Pulmonary artery endothelial cell (primary cell): Measurements from ENCODE around the gene RPH3AL. TPM values are rescaled to one million over a fixed set of nuclear protein-coding genes. Genes with fewer than 3 reads are reported as not detected.
"Not testable (repeated sequence)": the region's sequence is repeated elsewhere in the genome, so short reads cannot be mapped to it uniquely, and the experiment has no call there.

Experiments
- DNase-seq: peaks from one replicate; pipeline ENCODE4 v3.0.0-alpha.2; 2011; ENCODE audit warnings: low read depth, low spot score
- total RNA-seq: library from RNA; depleted of rRNA; stranded (reverse); fragments of >200 nt; gene quantifications from 2 replicates; pipeline ENCODE4 v1.2.3, GENCODE V29; 2014

RPH3AL gene
- total RNA-seq, 1 donor from 2014 or later: 5.4 TPM

DNA sequence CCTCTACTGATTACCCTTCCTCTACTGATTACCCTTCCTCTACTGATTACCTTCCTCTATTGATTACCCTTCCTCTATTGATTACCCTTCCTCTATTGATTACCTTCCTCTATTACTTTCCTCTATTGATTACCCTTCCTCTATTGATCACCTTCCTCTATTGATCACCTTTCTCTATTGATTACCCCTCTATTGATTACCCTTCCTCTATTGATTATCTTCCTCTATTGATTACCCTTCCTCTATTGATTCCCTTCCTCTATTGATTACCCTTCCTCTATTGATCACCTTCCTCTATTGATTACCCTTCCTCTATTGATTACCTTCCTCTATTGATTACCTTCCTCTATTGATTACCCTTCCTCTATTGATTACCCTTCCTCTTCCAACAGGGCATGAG, 108.7 kb downstream of the RPH3AL start:
- not testable (repeated sequence) for DNase-seq

DNA sequence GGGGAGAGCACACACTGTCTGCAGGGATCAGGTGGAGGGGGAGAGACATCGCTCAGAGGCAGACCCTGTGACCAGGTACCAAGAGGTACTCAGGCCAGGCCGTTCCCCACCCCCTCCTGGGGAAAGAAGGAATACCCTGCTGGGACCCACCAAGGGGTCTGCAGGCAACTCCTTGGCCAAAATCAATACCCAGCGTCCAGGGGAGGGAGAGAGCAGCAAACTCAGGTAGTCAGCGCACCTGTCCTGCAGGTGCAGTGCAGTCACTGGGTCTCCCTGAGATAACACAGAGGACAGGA, 113.7 kb downstream of the RPH3AL start:
- no peak for DNase-seq

DNA sequence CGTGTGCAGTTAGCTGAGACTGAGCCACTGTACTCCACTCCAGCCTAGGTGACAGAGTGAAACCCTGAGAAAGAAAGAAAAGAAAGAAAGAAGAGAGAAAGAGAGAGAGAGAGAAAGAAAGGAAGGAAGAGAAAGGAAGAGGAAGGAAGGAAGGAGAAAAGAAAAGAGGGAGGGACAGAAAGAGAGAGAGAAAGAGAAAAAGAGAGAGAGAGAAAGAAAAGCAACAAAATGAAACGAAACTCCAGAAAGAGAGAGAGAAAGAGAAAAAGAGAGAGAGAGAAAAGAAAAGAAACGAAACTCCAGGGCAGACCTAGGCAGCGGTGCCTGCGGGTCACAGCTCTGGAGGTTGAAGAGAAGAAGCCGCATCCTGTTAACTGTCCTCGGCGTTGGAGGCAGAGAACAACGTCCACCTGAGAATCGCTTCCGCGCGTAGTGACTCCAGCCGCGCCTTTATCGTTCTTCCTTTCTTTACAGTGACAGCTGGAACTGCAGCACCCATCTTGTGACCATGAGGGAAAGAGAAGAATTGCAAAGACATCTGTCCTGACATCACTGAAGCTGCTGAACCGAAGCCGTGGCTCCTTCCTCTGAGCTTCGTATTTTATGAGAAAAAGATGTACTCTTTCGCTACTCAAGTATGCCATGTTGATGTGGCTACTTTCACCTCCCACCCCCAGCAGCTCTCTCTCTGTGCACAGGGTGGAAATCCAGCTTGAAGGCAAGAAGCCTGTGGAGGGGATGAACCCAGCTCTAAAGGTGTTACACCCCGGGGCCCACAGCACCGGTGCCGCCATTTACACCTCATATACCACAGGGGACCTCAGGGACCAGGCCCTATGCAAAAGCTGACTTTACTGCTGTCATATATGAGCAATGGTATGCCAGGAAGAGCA, 114.3 kb downstream of the RPH3AL start:
- DNase-seq: no peak

DNA sequence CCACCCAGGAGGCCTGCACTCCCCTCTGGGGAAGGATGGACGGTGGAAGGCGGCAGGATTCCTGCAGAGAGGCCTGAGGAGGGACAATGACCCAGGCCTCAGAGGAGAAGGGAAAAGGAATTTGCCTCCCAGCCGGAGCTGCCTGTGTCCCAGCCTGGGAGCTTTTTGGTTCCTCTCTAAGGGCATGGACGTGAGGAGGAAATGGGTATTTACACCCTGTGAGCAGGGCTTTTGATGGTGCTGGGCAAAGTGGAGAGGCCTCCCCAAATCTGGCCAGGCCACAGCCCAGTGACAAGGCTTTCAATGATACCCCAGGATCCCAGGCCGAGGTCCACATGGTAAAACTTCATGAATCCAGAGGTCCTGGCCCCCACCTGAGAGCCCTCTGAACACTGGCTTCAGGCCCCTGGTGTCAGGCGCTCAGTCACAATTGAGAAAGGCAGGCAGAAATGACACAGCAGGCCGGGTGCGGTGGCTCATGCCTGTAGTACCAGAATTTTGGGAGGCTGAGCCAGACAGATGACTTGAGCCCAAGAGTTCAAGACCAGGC, 115.1 kb downstream of the RPH3AL start:
- no peak for DNase-seq

DNA sequence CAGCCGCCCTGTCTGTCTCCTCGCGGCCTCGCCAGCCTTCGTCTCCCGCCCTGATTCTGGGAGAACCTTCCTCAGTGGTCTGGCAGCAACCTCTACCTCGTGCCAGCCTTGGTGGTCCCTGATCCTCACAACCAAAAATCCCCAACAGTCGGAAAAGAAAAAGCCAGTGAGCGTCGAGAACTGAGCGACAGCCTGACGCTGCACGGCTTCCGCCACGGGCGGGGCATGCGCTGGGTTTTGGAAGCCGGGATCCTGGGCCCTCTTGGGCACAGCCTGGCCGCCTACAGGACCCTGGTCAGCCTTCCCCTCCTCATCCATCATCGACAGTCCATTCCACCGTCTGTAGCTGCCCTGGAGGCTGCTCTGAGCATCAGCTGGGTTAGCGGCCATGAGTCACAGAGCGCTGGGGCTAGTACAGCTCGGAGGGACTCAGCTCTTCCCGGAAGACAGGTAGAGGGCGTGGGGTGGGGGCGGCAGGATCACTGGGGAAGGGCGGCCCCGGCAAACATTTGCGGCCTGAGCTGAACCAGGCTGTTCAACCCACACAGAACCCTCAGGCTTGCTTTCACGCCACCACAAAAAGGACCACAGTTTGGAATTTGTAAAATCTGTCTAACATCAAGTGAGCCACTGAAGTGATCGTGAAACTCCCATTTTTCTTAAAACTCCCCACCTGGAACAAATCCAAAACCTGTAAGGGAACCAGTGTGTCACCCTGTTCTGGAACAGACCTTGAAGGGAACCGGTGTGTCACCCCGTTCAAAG, 115.8 kb downstream of the RPH3AL start:
- no peak for DNase-seq

DNA sequence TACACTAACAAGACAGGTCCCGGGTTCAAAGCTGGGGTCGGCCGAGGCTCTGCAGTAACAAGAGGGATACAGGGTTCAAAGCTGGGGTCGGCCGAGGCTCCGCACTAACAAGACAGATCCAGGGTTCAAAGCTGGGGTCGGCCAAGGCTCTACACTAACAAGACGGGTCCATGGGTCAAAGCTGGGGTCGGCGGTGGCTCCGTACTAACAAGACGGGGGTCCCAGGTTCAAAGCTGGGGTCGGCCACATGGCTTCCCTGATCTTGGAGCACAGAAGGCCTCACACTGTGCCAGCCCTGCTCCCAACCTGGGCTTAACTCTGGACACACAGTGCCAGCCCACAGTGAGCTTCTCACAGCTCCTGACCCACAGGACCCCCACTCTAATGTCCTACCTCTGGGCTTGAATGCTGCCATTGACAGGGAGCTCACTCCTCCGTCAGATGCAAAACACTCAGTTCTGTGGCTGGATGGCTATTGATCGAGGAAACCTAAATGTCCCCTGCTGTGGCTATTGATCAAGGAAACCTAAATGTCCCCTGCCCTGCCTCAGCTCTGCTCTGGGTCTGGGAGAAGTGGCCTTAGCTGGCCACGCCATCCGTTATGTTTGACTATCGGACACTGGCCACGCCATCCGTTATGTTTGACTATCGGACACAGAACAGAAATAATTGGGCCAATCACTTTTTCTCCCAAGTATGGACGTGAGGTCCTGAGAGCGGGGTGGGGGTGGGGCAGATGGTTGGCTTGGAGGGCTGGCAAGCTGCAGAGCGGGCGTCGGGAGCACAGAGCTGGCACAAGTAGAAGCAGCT, 116.6 kb downstream of the RPH3AL start:
- DNase-seq: no peak

DNA sequence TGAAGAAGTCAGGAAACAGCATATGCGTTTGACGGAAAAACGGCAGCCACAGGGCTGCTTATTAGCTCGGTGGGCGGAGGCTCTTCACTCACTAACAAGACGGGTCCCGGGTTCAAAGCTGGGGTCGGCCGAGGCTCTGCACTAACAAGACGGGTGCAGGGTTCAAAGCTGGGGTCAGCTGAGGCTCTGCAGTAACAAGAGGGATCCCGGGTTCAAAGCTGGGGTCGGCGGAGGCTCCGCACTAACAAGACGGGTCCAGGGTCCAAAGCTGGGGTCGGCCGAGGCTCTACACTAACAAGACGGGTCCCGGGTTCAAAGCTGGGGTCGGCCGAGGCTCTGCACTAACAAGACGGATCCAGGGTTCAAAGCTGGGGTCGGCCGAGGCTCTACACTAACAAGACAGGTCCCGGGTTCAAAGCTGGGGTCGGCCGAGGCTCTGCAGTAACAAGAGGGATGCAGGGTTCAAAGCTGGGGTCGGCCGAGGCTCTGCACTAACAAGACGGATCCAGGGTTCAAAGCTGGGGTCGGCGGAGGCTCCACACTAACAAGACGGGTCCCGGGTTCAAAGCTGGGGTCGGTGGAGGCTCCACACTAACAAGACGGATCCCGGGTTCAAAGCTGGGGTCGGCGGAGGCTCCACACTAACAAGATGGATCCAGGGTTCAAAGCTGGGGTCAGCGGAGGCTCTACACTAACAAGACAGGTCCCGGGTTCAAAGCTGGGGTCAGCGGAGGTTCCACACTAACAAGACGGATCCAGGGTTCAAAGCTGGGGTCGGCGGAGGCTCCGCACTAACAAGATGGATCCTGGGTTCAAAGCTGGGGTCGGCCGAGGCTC, 117.4 kb downstream of the RPH3AL start:
- not testable (repeated sequence) for DNase-seq

DNA sequence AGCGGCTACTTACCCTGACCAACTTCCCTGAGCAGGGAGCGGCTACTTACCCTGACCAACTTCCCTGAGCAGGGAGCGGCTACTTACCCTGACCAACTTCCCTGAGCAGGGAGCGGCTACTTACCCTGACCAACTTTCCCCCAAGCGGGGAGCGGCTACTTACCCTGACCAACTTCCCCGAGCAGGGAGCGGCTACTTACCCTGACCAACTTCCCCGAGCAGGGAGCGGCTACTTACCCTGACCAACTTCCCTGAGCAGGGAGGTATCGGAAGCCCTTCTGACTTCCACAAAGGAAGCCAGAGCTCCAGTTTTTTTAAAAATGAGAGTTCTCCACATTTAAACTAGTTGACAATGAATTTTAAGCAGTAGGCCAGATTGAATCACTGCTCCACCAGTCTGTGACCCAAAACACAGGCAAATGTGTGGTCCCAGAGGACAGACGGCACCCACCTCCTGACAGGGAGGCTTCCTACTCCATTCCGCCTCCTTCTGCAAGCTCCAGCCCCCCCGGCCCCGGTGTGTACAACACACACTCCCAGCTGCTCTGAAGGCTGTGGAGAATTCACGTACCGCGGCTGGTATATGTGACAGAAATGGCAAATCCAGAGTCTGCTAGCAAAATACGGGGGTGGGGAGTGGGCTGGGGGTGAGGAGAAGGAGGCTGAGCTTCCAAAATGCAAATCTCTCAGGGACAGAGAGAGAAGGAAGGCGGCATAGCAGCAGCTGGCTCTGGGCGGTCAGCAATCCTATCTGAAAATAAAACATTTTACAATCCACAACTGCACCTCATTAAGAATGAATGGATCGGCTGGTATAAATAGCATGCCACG, 118.2 kb downstream of the RPH3AL start:
- DNase-seq: not testable (repeated sequence)

DNA sequence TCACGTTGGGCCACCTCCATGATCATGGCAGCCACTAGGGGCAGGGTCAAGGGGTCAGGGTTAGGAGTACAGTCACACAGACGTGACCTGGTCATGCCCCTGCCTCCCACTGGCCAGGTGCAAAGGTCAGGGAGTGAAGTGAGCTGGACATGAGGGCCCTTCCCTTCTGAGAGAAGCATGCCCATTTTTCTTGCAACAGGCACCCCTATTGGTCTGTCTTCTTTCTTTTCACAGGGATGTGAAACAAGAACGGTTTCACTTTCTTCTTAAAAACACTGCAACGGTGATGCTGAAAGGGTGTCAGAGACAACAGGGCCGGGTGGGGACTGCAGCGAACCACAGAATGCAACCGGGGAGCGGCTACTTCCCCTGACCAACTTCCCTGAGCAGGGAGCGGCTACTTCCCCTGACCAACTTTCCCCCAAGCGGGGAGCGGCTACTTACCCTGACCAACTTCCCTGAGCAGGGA, 119.1 kb downstream of the RPH3AL start:
- no peak for DNase-seq

DNA sequence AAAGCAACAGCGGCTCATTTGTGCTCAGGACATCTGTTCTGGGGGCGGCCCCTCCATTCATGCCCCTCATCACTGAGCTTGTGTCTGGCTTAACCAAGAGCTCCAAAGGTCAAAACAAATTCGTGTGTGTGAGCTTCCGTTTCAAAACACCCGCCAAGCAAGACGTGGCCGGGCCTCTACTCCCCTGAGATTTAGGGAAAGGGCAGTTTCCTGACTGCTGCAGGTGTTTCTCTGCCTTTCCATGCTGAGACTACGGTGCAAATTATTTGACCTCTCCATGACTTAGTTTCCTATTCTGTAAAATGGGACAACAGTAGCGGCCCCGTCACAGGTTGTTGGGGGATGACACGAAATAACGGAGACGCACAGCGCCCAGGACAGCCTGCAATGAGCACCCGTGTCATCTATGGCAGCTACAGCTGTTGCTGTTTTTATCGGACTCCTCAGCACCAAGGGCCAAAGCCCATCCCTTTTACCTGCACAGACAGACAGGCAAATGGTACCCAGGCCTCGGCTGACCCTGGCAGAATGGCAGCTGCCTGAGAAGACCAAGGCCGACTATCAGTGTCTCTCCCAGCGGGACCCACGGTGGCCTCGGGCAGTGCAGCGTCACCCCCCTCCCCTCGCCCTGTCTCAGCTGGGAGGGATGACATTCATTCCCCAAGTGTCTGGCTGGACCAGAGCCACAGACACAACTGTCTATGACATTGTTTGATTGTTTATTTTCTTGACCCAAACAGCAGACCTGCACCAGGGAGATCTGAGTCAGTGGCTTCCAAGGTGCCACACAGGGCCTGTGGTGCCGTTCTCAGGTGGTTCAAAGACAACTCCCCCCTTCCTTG, 120.4 kb downstream of the RPH3AL start:
- no peak for DNase-seq

DNA sequence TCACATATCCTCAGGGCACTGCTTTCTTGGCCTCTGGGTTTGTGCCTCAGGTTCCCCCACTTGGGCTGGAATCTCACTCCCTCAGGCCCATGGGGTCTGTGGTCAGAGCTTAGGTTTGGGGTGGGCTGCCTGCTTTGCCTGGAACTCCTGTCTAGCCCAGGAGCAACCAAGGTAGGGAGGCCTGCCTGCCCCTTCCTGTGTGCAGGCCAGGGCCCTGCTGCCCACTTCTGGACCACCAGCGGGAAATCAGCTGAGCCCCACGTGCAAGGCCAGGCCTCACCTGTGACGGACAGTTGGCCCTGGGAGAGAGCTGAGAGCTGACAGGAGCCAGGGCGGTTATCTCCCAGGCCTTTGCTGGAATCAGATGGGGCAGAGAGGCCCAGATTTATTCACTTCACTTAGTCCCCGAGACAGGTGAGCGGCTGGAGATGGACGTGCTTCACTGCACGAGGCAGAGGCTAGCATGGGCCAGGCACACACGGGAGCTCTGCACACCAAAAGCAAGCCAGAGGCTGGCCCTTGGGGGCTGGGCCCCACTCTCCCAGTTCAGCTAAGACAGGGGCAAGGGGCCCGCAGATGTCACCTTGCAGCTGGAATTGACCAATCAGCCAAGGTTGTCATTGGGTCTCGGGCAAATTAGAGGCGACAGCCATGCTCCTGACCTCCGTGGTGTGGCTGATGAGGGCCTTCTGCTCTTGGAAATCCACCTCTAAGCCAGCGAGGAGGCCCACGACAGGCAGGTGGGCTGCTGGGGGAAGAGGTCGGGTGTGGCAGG, 121.2 kb downstream of the RPH3AL start:
- DNase-seq: no peak

DNA sequence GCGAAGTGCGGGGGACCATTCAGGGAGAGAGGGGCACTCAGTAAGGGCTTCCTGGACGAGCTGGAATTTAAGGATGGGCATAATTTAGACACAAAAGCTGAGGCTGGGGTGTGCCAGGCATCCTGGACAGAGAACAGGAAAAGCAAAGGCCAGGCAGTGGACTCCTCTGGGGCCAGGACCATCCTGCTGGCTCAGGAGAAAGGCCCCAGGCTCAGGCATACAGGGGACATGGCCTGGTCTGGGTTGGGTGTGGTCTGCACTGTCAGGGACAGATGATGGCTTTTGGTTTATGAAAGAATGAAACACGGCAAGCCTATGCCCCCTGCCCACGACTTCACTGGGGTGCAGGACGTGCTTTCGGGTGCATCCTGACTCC, 122.2 kb downstream of the RPH3AL start:
- DNase-seq: no peak

DNA sequence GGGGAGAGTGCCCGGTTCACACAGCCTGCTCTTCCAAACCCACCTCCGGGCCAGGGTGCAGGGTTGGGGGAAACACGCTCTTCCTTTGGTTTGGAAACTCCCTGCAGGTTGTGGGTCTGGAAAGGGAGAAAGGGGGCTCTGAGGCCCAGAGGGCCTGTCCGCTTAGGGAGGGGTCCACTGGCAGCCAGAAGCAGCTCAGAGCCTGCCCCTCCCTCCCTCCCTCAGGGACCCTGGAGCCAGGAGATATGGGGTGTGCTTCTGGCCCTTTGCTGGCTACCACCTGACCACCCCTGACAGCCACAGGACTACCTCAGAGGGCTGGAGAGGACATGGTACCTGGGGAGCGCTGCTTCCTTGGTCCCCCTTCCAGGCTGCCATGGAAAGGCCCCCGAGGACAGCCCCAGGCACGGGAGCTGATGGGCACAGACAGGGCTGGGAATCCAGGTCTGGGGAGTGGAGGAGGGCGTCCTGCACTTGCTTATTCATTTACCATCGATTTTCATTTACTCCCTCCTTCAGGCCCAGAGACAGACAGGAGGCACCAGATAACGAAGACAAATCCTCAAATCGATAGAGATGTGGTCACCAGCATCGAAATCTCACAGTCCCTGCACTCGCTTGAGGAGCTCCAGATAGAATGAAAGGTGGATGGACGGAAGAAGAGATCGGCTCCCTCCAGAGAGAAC, 122.8 kb downstream of the RPH3AL start:
- DNase-seq: no peak

DNA sequence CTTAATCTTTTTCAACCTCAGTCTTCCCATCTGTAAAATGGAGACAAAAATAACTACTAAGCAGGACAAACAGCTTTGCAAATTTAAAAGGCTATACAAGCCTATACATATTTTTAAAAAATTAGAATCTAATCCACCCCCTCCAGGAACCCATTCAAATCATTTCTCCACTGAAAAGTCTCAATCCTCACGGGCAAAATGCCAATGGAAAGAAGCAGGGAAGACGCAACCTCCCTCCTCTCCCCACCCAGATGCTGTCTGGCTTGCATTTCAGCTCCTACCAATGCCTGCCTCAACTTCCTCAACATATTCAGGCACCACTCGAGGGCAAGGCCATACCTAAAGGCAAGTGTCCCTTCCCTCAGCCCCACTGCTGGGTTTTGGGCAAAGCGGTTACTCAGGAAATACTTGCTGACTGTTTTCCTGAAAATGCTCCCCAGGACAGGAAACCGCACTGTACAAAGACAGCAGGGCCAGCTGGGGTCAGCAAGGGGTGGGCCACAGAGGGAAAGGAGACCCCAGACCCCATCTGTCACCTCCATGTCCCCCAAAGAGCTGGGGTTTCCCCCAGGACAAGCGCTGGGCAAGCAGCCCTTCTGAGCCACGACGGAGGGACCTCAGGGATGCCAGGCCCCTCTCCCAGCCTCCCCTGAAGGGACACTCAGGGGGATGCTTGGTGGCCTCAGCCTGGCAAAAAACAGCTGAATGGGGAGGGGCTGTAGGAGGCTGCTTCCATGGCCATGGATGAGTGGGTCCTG, 123.5 kb downstream of the RPH3AL start:
- DNase-seq: no peak

DNA sequence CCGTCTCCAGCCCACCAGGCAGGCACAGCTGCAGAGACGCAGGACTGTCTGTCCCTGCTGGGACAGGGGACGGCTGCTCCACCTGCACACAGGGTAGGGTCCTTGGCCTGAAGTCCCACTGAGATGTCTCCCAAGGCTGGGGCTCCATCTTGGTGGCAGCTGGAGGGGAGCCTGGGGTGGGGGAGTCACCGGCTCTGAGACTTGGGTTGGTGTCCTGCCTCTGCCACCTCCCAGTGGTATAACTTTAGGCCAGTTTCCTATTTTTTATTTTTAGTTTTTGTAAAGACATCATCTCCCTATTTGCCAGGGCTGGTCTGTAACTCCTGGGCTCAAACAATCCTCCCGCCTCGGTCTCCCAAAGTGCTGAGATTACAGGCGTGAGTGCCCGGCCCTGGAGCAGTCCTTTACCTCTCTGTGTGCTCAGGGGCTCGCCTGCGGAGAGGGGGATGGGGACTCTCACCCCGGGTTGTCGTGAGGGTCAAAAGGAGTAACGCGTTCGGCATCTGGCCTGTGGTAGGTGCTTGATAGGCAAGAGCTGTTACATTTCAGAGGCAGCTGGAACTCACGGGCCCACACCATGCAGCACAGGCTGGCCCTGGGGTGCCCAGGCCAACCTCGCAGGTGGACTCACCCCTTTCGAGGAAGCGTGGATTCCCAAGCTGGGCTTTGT, 124.5 kb downstream of the RPH3AL start:
- DNase-seq: no peak
